HG03432 (cell line): Measurements from ENCODE around the gene AFF3.
"Not testable (repeated sequence)": the region's sequence is repeated elsewhere in the genome, so short reads cannot be mapped to it uniquely, and the experiment has no call there.

ENCODE experiments used
- ATAC-seq: cut with Tn5 transposase; IDR thresholded peaks from one replicate; pipeline ENCODE4 v1.9.1; 2021; ENCODE audit warnings: mild to moderate bottlenecking, moderate library complexity; ENCODE audit not compliant: unreplicated experiment

Gene AFF3

GRCh38 chr2:100108648-100109020 is 33.8 kb downstream of the AFF3 start:
- not testable (repeated sequence) for ATAC-seq

- no peak for ATAC-seq
Measured at GRCh38 chr2:100107906-100108647, 34.3 kb downstream of the AFF3 start.

DNA sequence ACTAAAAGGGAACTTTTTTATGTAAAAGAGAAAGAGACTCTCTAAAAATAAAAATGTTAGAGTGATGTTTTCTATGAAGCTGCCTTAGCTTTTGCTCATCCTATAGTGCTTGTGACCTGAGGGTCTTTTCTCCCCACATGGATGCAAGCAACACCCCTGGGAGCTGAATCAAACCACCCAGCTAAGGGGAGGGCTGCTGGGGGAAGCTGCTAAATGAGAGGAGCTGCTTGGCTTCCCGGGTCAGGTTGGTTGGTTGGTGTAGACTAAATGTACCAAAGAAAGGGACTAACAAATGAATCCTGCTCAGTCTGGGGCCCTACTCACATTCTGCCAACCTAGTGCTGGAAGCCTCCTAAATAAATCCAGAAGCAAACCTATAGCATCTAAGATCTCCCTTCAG is 35.0 kb downstream of the AFF3 start:
- ATAC-seq, result no peak

- no peak for ATAC-seq
Measured at GRCh38 chr2:100106460-100106859, 35.9 kb downstream of the AFF3 start.

DNA sequence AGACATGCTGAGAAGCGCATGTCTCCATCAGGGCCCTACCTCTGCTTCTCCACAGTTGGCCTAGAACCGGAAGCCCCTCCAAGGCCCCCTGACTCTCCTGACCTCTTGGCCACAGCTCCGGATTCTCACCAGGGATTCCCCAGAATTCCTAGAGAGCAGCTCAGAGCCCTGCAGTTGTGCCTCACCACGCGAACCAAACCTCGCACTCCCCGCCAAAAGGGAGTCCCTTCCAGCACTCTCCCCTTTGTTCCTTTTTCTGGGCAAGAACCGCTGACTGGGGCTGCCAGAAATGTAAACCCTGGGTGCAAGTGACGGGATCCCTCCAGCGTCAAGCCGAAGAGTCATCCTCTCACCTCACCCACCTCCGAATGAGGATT is 36.7 kb downstream of the AFF3 start:
- ATAC-seq, result no peak

DNA sequence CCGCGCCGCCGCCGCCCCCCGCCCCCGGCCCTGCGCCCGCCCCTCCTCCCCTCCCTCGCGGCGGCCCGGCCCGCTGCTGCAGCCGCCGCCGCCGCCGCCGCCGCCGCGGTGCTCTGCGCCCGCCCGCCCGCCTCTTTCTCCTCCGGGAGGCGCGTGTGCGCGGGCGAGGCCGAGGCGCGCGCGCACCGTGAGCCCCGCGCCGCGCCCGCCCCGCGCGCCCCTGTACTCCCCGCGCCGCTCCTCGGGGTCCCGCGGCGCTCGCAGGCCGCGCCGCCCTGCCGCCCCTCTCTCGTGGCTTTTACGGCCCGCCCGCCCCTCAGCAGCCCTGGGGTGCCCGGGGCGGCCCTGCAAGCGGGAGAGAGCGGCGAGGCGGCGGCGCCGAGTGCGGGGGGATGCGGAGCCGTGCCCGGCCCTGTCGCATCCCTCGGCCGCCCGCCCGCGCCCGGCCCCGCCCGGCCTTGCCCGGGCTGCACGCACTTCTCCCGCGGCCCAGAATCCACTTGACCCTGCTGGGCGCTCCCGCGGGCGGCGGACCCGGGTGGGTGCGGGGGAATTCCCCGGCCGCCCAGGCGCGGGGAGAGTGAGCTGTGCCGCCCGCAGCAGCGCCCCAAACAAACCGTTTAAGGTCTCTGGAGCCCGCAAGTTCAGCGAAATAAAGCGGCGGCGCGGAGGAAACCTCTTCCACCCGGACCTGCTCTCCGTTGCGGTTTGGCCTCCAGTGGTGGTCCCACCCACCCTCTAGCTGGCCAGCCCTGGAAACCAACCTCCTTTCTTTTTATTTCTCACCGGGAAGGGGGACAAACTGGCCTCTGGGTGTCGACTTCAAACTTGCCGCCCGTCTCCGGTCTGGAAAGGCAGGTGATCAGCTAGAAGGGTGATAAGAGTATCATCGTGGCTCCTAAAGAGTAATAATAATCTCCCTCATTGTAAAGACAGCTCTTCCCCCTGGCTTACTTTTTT is 37.4 kb downstream of the AFF3 start:
- ATAC-seq, result no peak

DNA sequence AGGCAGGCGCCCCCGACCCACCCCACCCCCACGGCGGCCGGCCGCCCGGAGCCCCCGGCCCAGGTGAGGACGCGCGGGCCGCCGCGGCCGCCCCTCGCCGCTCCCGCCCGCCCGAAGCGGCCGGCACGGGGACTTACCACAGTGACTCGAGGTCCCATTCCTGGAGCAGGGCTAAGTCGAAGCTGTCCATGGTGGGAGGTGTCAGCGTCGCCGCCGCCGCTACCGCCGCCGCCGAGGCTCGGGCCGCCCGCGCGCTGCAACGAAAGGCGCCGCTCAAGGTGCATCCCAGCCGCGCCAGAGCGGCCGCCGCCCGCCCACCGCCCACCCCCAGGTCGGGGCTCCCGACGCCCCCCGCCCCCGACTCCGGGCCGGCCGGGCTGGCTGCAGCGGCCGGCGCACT is 38.1 kb downstream of the AFF3 start:
- ATAC-seq, result not testable (repeated sequence)

- not testable (repeated sequence) for ATAC-seq
Measured at GRCh38 chr2:100103527-100104252, 38.7 kb downstream of the AFF3 start.

DNA sequence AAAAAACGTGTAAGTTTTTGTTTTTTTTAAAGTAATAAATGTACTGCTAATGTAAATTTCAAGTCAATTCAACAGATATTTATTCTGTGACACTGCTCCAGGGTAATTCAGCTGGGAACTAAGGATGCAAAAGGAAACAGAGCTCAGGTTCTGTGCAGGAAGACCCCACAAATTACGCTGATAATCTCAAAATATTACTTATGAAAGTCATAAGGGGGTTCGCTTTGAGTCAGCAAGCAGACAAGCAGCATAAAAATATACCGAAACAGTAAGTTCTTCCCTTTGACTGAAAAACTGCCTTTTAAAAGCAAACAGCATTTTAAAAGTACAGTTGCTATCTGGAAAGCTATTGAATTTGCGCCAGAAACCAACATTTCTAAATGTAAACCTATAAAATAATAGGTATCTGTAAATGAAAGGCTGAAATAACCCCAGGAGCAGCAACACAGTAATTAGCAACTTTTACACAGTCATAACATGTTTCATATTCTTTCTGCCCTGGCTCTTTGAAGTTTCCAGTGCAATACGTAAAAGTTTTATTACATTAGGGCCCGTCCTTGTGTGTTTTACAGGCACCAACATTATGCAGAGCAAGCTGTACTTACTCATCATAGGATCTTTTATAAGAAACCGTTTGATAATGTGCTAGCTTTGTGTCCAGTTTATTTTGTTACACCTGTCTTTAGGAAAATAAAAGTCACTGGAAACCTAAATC is 39.8 kb downstream of the AFF3 start:
- not testable (repeated sequence) for ATAC-seq

DNA sequence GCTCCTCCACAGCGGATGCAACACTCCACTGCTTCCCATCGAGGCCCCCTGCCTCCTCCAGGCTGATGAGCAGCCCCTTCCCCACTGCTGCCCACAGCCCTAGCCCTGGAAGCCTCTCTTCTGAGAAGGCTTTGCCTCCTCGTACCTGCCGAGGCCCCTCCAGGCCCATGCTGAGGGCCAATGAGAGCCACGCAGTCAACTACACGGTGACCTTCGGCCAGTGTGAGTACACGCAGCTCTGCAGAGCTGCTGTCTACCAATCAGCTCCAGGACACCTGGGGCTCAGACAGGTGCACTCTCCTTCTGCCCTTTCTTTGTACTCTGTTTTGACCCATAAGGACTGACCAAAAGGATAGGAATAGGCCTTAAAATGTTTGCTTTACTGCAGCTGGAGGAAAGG is 43.5 kb downstream of the AFF3 start:
- ATAC-seq, result not testable (repeated sequence)

GRCh38 chr2:100097611-100098294 is 44.6 kb downstream of the AFF3 start:
- not testable (repeated sequence) for ATAC-seq

GRCh38 chr2:100095845-100096244 is 46.5 kb downstream of the AFF3 start:
- ATAC-seq, result not testable (repeated sequence)

- not testable (repeated sequence) for ATAC-seq
Measured at GRCh38 chr2:100091807-100092206, 50.6 kb downstream of the AFF3 start.

DNA sequence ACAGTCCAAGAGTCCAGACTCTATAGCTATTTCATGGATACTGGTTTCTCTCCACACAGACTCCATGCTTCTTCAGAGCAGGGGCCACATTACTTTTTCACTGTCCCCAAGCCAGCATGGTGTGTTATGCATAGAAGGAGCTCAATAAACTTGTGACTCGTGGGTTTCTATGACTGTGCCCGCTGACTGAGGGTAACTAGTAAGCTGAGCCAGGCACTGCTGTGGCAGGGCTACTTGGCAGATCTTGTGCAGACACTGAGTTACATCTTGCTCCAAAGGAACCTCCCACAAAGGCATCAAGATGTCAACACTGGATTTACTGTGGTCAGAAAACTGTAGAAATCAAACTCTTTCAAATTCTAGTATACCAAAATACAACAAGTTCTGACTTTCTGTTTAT is 56.6 kb downstream of the AFF3 start:
- not testable (repeated sequence) for ATAC-seq

DNA sequence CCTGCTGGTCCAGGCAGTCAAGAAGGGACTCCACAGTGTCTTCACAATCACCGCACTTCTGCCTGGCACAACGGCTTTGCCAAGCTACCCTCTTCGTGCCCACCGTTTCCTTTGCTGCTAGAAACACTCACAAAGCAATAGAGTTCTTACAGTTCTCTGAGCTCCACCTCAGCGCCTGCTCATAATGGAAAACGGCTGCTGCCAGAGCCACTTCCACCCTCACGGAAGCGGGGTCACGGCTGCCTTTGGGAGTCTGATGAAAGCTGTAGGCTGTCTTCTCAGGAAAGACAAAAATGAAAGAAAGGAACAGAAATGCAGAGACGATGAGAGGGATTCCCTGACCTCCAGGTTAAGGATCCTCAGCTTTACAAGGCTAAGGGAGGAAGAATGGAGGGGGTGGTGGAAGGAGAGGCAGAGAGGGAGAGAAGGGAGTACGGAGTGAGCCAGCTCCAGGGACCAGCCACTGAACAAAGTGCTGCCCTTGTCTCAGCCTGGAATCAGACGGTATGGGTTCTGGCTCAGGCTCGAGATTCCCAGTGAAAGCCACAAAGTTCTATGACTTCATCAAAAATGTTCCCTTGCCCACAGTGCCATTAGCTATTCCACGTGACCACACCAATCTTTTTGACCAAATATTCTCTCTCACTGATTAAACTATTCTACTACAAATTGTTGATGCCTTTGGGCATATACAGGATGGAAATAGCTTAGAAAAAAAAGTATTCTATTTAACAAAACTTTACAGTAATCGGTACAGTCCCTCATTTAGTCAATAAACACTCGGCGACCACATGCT is 58.8 kb downstream of the AFF3 start:
- ATAC-seq, result not testable (repeated sequence)

DNA sequence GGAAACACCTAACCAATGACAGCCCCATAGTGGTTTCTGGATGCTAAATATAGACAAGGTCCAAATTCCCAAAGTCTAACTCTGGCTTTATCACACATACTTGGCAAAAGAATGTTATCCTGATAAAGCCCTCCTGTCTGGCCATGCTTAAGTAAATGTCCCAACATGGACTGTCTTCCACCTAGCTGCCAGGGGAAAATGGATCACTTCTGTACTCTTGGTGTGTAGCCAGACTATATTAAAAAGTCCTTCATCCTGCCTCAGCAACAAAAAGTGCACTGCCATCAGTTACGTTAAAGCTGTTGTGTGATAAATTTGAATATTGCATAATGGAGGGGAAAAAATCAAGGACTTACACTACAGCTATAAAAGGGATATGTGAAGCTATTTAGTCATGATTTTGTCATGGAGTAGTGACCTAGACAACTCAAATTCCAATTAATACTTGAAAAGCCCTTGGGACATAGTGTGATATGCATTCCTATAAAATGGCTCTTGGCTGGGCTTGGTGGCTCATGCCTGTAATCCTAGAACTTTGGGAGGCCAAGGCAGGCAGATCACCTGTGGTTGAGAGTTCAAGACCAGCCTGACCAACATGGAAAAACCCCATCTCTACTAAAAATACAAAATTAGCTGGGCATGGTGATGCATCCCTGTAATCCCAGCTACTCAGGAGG is 60.0 kb downstream of the AFF3 start:
- ATAC-seq, result not testable (repeated sequence)

DNA sequence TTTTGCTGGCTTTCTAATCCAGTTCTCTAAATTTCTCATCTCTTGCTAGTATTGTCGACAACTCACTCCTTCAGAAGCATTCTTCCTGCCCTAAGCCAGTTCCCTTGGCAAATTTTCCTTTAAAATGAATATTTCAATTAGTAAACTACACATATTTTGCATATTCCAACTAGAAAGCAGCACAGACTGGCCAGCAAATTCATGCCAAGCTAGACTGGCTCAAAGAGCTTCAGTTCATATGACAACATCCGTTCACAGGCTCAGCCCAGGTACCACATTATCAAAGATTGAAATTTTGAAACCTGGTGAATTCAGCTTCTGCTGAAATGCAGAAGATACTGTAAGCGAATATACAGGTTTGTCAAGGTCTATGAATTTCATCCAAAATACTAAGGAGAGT is 64.5 kb downstream of the AFF3 start:
- no peak for ATAC-seq

DNA sequence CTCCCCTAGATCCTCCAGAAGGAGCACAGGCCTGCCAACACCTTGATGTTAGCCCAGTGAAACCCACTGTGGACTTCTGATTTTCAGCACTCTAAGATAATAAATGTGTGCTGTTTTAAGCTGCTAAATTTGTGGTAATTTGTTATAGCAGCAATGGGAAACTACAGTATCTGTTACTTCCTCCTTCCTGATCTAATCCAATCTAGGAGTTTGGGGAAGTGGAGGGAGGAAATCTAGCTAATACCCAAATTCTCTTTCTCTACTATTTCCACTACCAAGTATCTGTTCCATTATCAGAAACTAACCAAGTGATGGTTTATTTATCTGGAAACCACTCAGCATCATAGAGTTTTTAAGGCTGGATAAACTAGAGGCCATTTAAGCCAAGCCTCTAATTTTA is 64.9 kb downstream of the AFF3 start:
- ATAC-seq, result no peak

- no peak for ATAC-seq
Measured at GRCh38 chr2:100075532-100075931, 66.9 kb downstream of the AFF3 start.
